Activated CD4-positive, alpha-beta T cell treated with anti-CD3 and anti-CD28 coated beads, Interleukin-10, Interleukin-2, amounts not matched to agents 100 ng/mL and 50 ng/mL, durations not matched to agents 16 hours and 8 hours (primary cell): ENCODE measurements around the gene RRP9.

ENCODE experiments used
- DNase-seq: peaks from one replicate; pipeline ENCODE4 v3.0.0-alpha.2; 2020

RRP9 gene

GRCh38 chr3:51970606-51971300 is 29.0 kb upstream of the RRP9 start:
- DNase-seq: no peak

GRCh38 chr3:51969841-51970240 is 28.1 kb upstream of the RRP9 start:
- no peak for DNase-seq

GRCh38 chr3:51968883-51969678 is 27.4 kb upstream of the RRP9 start:
- DNase-seq: no peak

GRCh38 chr3:51968170-51968775 is 26.6 kb upstream of the RRP9 start:
- no peak for DNase-seq

GRCh38 chr3:51967384-51968169 is 25.9 kb upstream of the RRP9 start, which contains the start of gene PCBP4:
PCBP4 (minus strand) TSS chr3:51967454; CDS start chr3:51961240, 6,214 bp downstream.
- DNase-seq: peak; percentile 31

GRCh38 chr3:51966922-51967383 is 25.2 kb upstream of the RRP9 start:
- DNase-seq: no peak

GRCh38 chr3:51966486-51966885 is 24.8 kb upstream of the RRP9 start:
- DNase-seq: no peak

GRCh38 chr3:51966016-51966415 is 24.3 kb upstream of the RRP9 start:
- no peak for DNase-seq

- DNase-seq: no peak
Measured at GRCh38 chr3:51964521-51964920, 22.8 kb upstream of the RRP9 start.

- no peak for DNase-seq
Measured at GRCh38 chr3:51963951-51964451, 22.3 kb upstream of the RRP9 start.

GRCh38 chr3:51962854-51963530 is 21.3 kb upstream of the RRP9 start:
- no peak for DNase-seq

GRCh38 chr3:51961602-51962569 is 20.2 kb upstream of the RRP9 start:
- no peak for DNase-seq

GRCh38 chr3:51961011-51961410 is 19.3 kb upstream of the RRP9 start:
- DNase-seq: no peak

GRCh38 chr3:51960386-51960785 is 18.7 kb upstream of the RRP9 start:
- DNase-seq: no peak

- no peak for DNase-seq
Measured at GRCh38 chr3:51959651-51960050, 17.9 kb upstream of the RRP9 start.

GRCh38 chr3:51958603-51959521 is 17.2 kb upstream of the RRP9 start:
- no peak for DNase-seq

- no peak for DNase-seq
Measured at GRCh38 chr3:51957520-51958205, 16.0 kb upstream of the RRP9 start.

- peak; percentile 44 for DNase-seq
Measured at GRCh38 chr3:51955893-51956770, 14.4 kb upstream of the RRP9 start.
